Epithelial cell of esophagus (primary cell): ENCODE measurements around the gene ADI1.

Experiments
- DNase-seq: peaks from one replicate; pipeline ENCODE4 v3.0.0; 2010; ENCODE audit warnings: low read depth
- H3K4me3 ChIP-seq: 2 replicates; pipeline ENCODE4 v1.5.1; 2011; ENCODE audit warnings: mild to moderate bottlenecking, low read length, control low read depth
- CTCF ChIP-seq: IDR thresholded peaks from 2 replicates; pipeline ENCODE4 v1.5.1; 2011; ENCODE audit warnings: low read depth, mild to moderate bottlenecking, low read length, control low read depth, inconsistent platforms; ENCODE audit not compliant: insufficient read depth; ENCODE audit errors: missing control alignments

Gene ADI1

GRCh38 chr2:3472296-3472695, 47.0 kb downstream of the ADI1 start:
- DNase-seq, result no peak
- H3K4me3 ChIP-seq, result no peak overlapping the region
- no peak for TF ChIP-seq CTCF

- no peak overlapping the region for H3K4me3 ChIP-seq
- no peak for DNase-seq
- no peak for TF ChIP-seq CTCF
Observed at GRCh38 chr2:3470856-3471737, 48.2 kb downstream of the ADI1 start.

GRCh38 chr2:3470166-3470651, 49.1 kb downstream of the ADI1 start:
- no peak overlapping the region for H3K4me3 ChIP-seq
- peak; percentile 60 for DNase-seq
- no peak for TF ChIP-seq CTCF

GRCh38 chr2:3469486-3469885, 49.8 kb downstream of the ADI1 start:
- H3K4me3 ChIP-seq, result no peak overlapping the region
- no peak for TF ChIP-seq CTCF
- no peak for DNase-seq

- no peak overlapping the region for H3K4me3 ChIP-seq
- DNase-seq, result no peak
- no peak for TF ChIP-seq CTCF
Observed at GRCh38 chr2:3468296-3468988, 50.9 kb downstream of the ADI1 start.

GRCh38 chr2:3467654-3468053, 51.7 kb downstream of the ADI1 start:
- no peak for TF ChIP-seq CTCF
- no peak overlapping the region for H3K4me3 ChIP-seq
- DNase-seq, result no peak
